Suprapubic skin (tissue), 4 donors: ENCODE data around the gene SEMA4C. TPM values are rescaled to one million over a fixed set of nuclear protein-coding genes. Genes with fewer than 3 reads are reported as not detected.

Experiments used
- DNase-seq, 2 donors: peaks; one replicate each; pipeline ENCODE4 v3.0.0-alpha.2; 2019; ENCODE audit warnings: low spot score in 2 of 2
- H3K27ac ChIP-seq: fragments of 200-600 bp; sonication (generic); one replicate; pipeline ENCODE4 v1.5.1; 2019
- H3K27me3 ChIP-seq: fragments of 200-600 bp; sonication (generic); one replicate; pipeline ENCODE4 v1.5.1; 2019
- H3K36me3 ChIP-seq: fragments of 200-600 bp; sonication (generic); one replicate; pipeline ENCODE4 v1.5.1; 2019
- H3K4me1 ChIP-seq: fragments of 200-600 bp; sonication (generic); one replicate; pipeline ENCODE4 v1.5.1; 2019
- H3K4me3 ChIP-seq: fragments of 200-600 bp; sonication (generic); one replicate; pipeline ENCODE4 v1.5.1; 2019; ENCODE audit warnings: mild to moderate bottlenecking
- H3K9me3 ChIP-seq: fragments of 200-600 bp; sonication (generic); one replicate; pipeline ENCODE4 v1.5.1; 2019
- CTCF ChIP-seq, 2 donors: fragments of 200-600 bp in 1 of 2; fragments of 450-650 bp in 1 of 2; sonication (generic) in 1 of 2; IDR thresholded peaks; one replicate each; pipeline ENCODE4 v1.5.1; 2016 to 2019; ENCODE audit warnings: antibody characterized with exemption in 2 of 2, mild to moderate bottlenecking in 1 of 2, moderate library complexity in 1 of 2
- EP300 ChIP-seq: sonication (generic); formaldehyde crosslinking; IDR thresholded peaks from one replicate; pipeline ENCODE4 v1.6.1; 2017; ENCODE audit warnings: antibody characterized with exemption
- POLR2A ChIP-seq, 2 donors: fragments of 450-650 bp; IDR thresholded peaks; one replicate each; pipeline ENCODE4 v1.6.1; 2017; ENCODE audit warnings: antibody characterized with exemption in 2 of 2, mild to moderate bottlenecking in 2 of 2, moderate library complexity in 2 of 2
- POLR2AphosphoS5 ChIP-seq, 3 donors: sonication (generic); formaldehyde crosslinking; IDR thresholded peaks; one replicate each; pipeline ENCODE4 v1.6.1; 2017; ENCODE audit warnings: antibody characterized with exemption in 3 of 3
- WGBS: methylation state at CpG from one replicate; pipeline ENCODE4 v1.1.5; 2018; 5-methylcytosine and 5-hydroxymethylcytosine counted together
- total RNA-seq, 4 donors: library from RNA; depleted of rRNA; stranded (reverse); fragments of >200 nt; gene quantifications; one replicate each; pipeline ENCODE4 v1.1.0, GENCODE V29; 2016

SEMA4C gene
- total RNA-seq, 4 donors from 2014 or later = 15.7 to 28.2 (median 23.5) TPM

- Histone ChIP-seq H3K27ac (no peak overlapping the region), H3K4me3 (no peak overlapping the region), H3K9me3 (no peaks in the 10 kb centered on the region), H3K27me3 (no peaks in the 10 kb centered on the region), H3K4me1 (peaks cover 3% of the 10 kb centered on the region), H3K36me3 (peaks cover 51% of the 10 kb centered on the region)
- no peak for TF ChIP-seq CTCF (IDR thresholded peaks at IDR 0.05)
- TF ChIP-seq POLR2AphosphoS5 (IDR thresholded peaks at IDR 0.05) = no peak
- TF ChIP-seq POLR2A (IDR thresholded peaks at IDR 0.05) = no peak
- TF ChIP-seq EP300 = no peak
- 77% methylated on average over 6 of the region's 6 CpGs for WGBS
- DNase-seq = no peak
These were observed 45.6 kb downstream of the SEMA4C start for GRCh38 chr2:96824079-96824870.

- peaks cover 41% of the 10 kb centered on the region for H3K36me3 ChIP-seq
- no peak for TF ChIP-seq CTCF (IDR thresholded peaks at IDR 0.05)
- TF ChIP-seq POLR2A (IDR thresholded peaks at IDR 0.05) = no peak
- TF ChIP-seq POLR2AphosphoS5 (IDR thresholded peaks at IDR 0.05) = no peak
- TF ChIP-seq EP300 = no peak
- H3K9me3 ChIP-seq = no peaks in the 10 kb centered on the region
- H3K27me3 ChIP-seq = no peaks in the 10 kb centered on the region
- DNase-seq = no peak
- 91% methylated on average over 6 of the region's 11 CpGs for WGBS
- no peak overlapping the region for H3K27ac ChIP-seq
- peaks cover 12% of the 10 kb centered on the region for H3K4me1 ChIP-seq
- H3K4me3 ChIP-seq = no peak overlapping the region
These were observed 46.7 kb downstream of the SEMA4C start for GRCh38 chr2:96823198-96823597.

GRCh38 chr2:96822786-96823185, 47.1 kb downstream of the SEMA4C start:
- no peak for DNase-seq
- Histone ChIP-seq H3K27me3 (no peaks in the 10 kb centered on the region), H3K36me3 (peaks cover 37% of the 10 kb centered on the region), H3K27ac (no peak overlapping the region), H3K9me3 (no peaks in the 10 kb centered on the region), H3K4me3 (no peak overlapping the region), H3K4me1 (peaks cover 16% of the 10 kb centered on the region)
- TF ChIP-seq EP300 = no peak
- WGBS = 69% methylated on average over 4 of the region's 4 CpGs

- peaks cover 26% of the 10 kb centered on the region for H3K4me1 ChIP-seq
- H3K27me3 ChIP-seq = no peaks in the 10 kb centered on the region
- TF ChIP-seq EP300 (no peak), CTCF (IDR thresholded peaks at IDR 0.05) (no peak), POLR2A (IDR thresholded peaks at IDR 0.05) (no peak)
- H3K4me3 ChIP-seq = no peak overlapping the region
- no peak overlapping the region for H3K27ac ChIP-seq
- 75% methylated on average over 11 of the region's 11 CpGs for WGBS
- no peaks in the 10 kb centered on the region for H3K9me3 ChIP-seq
- peaks cover 21% of the 10 kb centered on the region for H3K36me3 ChIP-seq
- DNase-seq = no peak
These were observed 48.7 kb downstream of the SEMA4C start for GRCh38 chr2:96821113-96821675.

- WGBS = 88% methylated on average over 11 of the region's 12 CpGs
- DNase-seq = no peak
- Histone ChIP-seq H3K27ac (no peak overlapping the region), H3K4me1 (peaks cover 33% of the 10 kb centered on the region), H3K36me3 (peaks cover 9% of the 10 kb centered on the region), H3K4me3 (no peak overlapping the region), H3K27me3 (no peaks in the 10 kb centered on the region), H3K9me3 (no peaks in the 10 kb centered on the region)
- TF ChIP-seq POLR2AphosphoS5 (IDR thresholded peaks at IDR 0.05) = no peak
- TF ChIP-seq CTCF (IDR thresholded peaks at IDR 0.05) = no peak
- TF ChIP-seq POLR2A (IDR thresholded peaks at IDR 0.05) = no peak
- no peak for TF ChIP-seq EP300
These were observed 49.9 kb downstream of the SEMA4C start for GRCh38 chr2:96819876-96820511.
